Coronary artery (tissue), 2 donors: ENCODE measurements around the gene SCAMP3.
"Not testable (repeated sequence)": the region's sequence is repeated elsewhere in the genome, so short reads cannot be mapped to it uniquely, and the experiment has no call there.

ENCODE experiments used
- DNase-seq: peaks from one replicate; pipeline ENCODE4 v3.0.0-alpha.2; 2017; ENCODE audit warnings: low spot score
- H3K27ac ChIP-seq, 2 donors: fragments of 200-600 bp; sonication (generic); one replicate each; pipeline ENCODE4 v1.5.1; 2016 to 2019
- H3K4me3 ChIP-seq: fragments of 200-600 bp; sonication (generic); 2 replicates; pipeline ENCODE4 v1.5.1; 2016; ENCODE audit warnings: mild to moderate bottlenecking, moderate library complexity
- CTCF ChIP-seq: fragments of 200-600 bp; sonication (generic); IDR thresholded peaks from one replicate; pipeline ENCODE4 v1.5.1; 2019; ENCODE audit warnings: antibody characterized with exemption

SCAMP3 gene

GRCh38 chr1:155226910-155227260 is 35.3 kb downstream of the SCAMP3 start:
- Histone ChIP-seq H3K27ac (peak overlapping the region; percentile 60 to 89), H3K4me3 (peak overlapping the region; percentile 73)
- DNase-seq, result peak; percentile 81
- TF ChIP-seq CTCF, result peak; percentile 10

GRCh38 chr1:155226188-155226909 is 35.8 kb downstream of the SCAMP3 start:
- Histone ChIP-seq H3K27ac (peak overlapping the region; percentile 60 to 89), H3K4me3 (peak overlapping the region; percentile 73)
- DNase-seq, result peak; percentile 78
- peak; percentile 20 for TF ChIP-seq CTCF

GRCh38 chr1:155225404-155225759 is 36.8 kb downstream of the SCAMP3 start:
- H3K27ac ChIP-seq, result peak overlapping the region in 1 of 2 donors; percentile 37
- not testable (repeated sequence) for DNase-seq, H3K4me3 ChIP-seq

- H3K4me3 ChIP-seq, result no peak overlapping the region
- no peak for TF ChIP-seq CTCF
These were observed 39.1 kb downstream of the SCAMP3 start for GRCh38 chr1:155223047-155223446.

GRCh38 chr1:155220211-155220965 is 41.8 kb downstream of the SCAMP3 start:
- H3K4me3 ChIP-seq, DNase-seq: not testable (repeated sequence)
- H3K27ac ChIP-seq, result peak overlapping the region in 1 of 2 donors; percentile 23

More at GRCh38 chr1:155223047-155223446, 39.1 kb downstream of the SCAMP3 start:
- no peak for DNase-seq
- H3K27ac ChIP-seq, result no peak overlapping the region

- Histone ChIP-seq H3K4me3 (peak overlapping the region; percentile 51), H3K27ac (peak overlapping the region in 1 of 2 donors; percentile 23)
- no peak for TF ChIP-seq CTCF
- DNase-seq, result no peak
These were observed 42.5 kb downstream of the SCAMP3 start for GRCh38 chr1:155219592-155220031.

- peak overlapping the region in 1 of 2 donors; percentile 23 for H3K27ac ChIP-seq
- H3K4me3 ChIP-seq, result peak overlapping the region; percentile 51
- DNase-seq, result no peak
- TF ChIP-seq CTCF, result no peak
These were observed 43.1 kb downstream of the SCAMP3 start for GRCh38 chr1:155218854-155219591.

- H3K4me3 ChIP-seq, H3K27ac ChIP-seq, DNase-seq: not testable (repeated sequence)
These were observed 47.5 kb downstream of the SCAMP3 start for GRCh38 chr1:155214702-155215101.

- peak overlapping the region in 1 of 2 donors; percentile 82 for H3K27ac ChIP-seq
- not testable (repeated sequence) for DNase-seq, H3K4me3 ChIP-seq
These were observed 50.1 kb downstream of the SCAMP3 start for GRCh38 chr1:155212051-155212440.

GRCh38 chr1:155211381-155212050 is 50.6 kb downstream of the SCAMP3 start:
- H3K4me3 ChIP-seq, result not testable (repeated sequence)
- peak; percentile 72 for DNase-seq
- H3K27ac ChIP-seq, result peak overlapping the region in 1 of 2 donors; percentile 82
